H1 (cell line): ENCODE results near the gene ZNF30. TPM values are rescaled to one million over a fixed set of nuclear protein-coding genes. Genes with fewer than 3 reads are reported as not detected.

Experiments
- CREB1 ChIP-seq: IDR thresholded peaks from 2 replicates; pipeline ENCODE4 v1.6.1; 2012; ENCODE audit warnings: inconsistent platforms
- EP300 ChIP-seq, 2 experiments: IDR thresholded peaks; 1 replicate in 1 of 2; 2 replicates in 1 of 2; pipeline ENCODE4 v1.6.1; 2011 to 2012; ENCODE audit warnings: low read depth in 2 of 2, low read length in 2 of 2, mild to moderate bottlenecking in 2 of 2, borderline replicate concordance in 1 of 2, inconsistent platforms in 1 of 2, moderate library complexity in 1 of 2
- GABPA ChIP-seq: IDR thresholded peaks from 2 replicates; pipeline ENCODE4 v1.6.1; 2011; ENCODE audit warnings: mild to moderate bottlenecking, low read length, moderate library complexity, borderline replicate concordance; ENCODE audit not compliant: insufficient read depth
- JUND ChIP-seq: IDR thresholded peaks from 2 replicates; pipeline ENCODE4 v1.6.1; 2011; ENCODE audit warnings: mild to moderate bottlenecking, improper control_type of control experiment, low read length
- POLR2A ChIP-seq, 2 experiments: IDR thresholded peaks; 1 replicate in 1 of 2; 2 replicates in 1 of 2; pipeline ENCODE4 v1.6.1; 2011; ENCODE audit warnings: low read depth in 2 of 2, low read length in 2 of 2, mild to moderate bottlenecking in 2 of 2; ENCODE audit errors: control extremely low read depth in 1 of 2
- RNF2 ChIP-seq: fragments of 200-900, 300-1000 bp; sonication (generic); IDR thresholded peaks from 2 replicates; pipeline ENCODE4 v1.7.1; 2016; ENCODE audit warnings: borderline replicate concordance, low read depth, mild to moderate bottlenecking, antibody characterized with exemption, low read length; ENCODE audit not compliant: poor library complexity, severe bottlenecking; ENCODE audit errors: missing control alignments
- SIX5 ChIP-seq: IDR thresholded peaks from 2 replicates; pipeline ENCODE4 v1.6.1; 2011; ENCODE audit warnings: mild to moderate bottlenecking, low read depth, low read length
- polyA plus RNA-seq, 7 experiments: library from polyadenylated mRNA; depleted of rRNA in 3 of 7; stranded (reverse) in 5 of 7; unstranded in 2 of 7; fragments of >200 nt in 5 of 7; fragments of 200-250 nt in 2 of 7; gene quantifications; 1 replicate in 5 of 7; 2 replicates in 1 of 7; 4 replicates in 1 of 7; pipeline versions ENCODE4 v1.2.1 to v1.2.3, GENCODE V29; 2011 to 2013; ENCODE audit warnings: missing spikeins in 2 of 7, mixed read lengths in 2 of 7
- total RNA-seq: library from RNA; stranded (reverse); fragmentation: NEBNext Ultra II Directional; extraction: Animal tissue kit (Norgen Biotek cat#: 25700); gene quantifications from 2 replicates; pipeline ENCODE4 v1.2.1, GENCODE V29; 2021

Gene ZNF30
- total and polyA plus RNA-seq, 2 of the 8 experiments (the other 6 are each of a cell fraction or from before 2014, with no cell fraction given) = 2.0 to 4.7 TPM

DNA sequence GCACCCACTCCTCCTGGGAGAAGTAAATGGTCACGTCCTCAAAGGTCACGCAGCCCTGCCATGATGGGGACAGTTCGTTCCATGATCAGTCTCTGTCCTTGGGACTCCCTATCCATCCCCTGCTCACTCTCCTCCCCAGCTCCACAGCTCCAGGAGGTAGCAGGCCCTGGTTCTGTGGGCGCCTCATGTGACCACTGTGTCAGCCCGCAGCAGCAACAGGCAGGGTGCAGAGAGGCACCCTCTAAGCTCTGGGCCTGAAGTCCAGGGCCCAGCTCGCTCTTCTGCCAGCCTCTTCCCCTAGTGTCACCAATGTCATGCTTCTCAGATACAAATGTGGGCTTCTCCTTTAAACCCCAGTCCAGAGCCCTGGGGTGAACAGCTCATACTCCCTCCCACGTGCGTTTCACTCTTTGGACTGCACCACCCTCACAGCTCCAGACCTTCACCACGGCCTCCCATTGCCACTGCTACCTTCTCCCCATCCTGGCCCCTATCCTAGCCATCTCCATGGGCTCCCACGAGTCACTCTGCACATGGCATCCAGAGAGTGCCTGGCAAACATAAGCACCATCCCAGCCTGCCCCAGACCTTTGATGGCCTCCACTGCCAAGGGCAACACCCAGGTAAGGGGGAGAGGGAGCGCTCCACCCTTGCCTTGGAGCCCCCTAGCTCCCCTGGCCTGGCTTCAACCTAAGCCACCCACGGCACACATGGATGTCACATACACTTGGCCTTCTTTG lies 34.4 kb downstream of the ZNF30 start (continued):
- TF ChIP-seq CREB1 (no peak), POLR2A (IDR thresholded peaks at IDR 0.05; ENCODE audit: control extremely low read depth in 1 of 2, low read depth in 2 of 2, low read length in 2 of 2) (no peak), SIX5 (no peak), EP300 (IDR thresholded peaks at IDR 0.05; ENCODE audit: borderline replicate concordance in 1 of 2, low read depth in 2 of 2, low read length in 2 of 2) (no peak), RNF2 (no peak), GABPA (no peak), JUND (no peak)
